Transverse colon (tissue), 4 donors: Measurements from ENCODE around the gene CPLX4. TPM values are rescaled to one million over a fixed set of nuclear protein-coding genes. Genes with fewer than 3 reads are reported as not detected.

Experiments used
- DNase-seq: peaks from one replicate; pipeline ENCODE4 v3.0.0-alpha.2; 2019
- H3K27ac ChIP-seq, 4 donors: fragments of 200-600 bp; sonication (generic); 2 replicates each; pipeline ENCODE4 v1.5.1; 2016 to 2018; ENCODE audit warnings: inconsistent platforms in 4 of 4
- H3K27me3 ChIP-seq: fragments of 200-600 bp; sonication (generic); 2 replicates; pipeline ENCODE4 v1.5.1; 2017; ENCODE audit warnings: inconsistent platforms
- H3K36me3 ChIP-seq, 4 donors: fragments of 200-600 bp; sonication (generic); 2 replicates each; pipeline ENCODE4 v1.5.1; 2017 to 2019; ENCODE audit warnings: inconsistent platforms in 4 of 4
- H3K4me1 ChIP-seq, 4 donors: fragments of 200-600 bp; sonication (generic); 2 replicates each; pipeline ENCODE4 v1.5.1; 2017 to 2020; ENCODE audit warnings: inconsistent platforms in 4 of 4
- H3K4me3 ChIP-seq, 4 donors: fragments of 200-600 bp; sonication (generic); 1 replicate in 1 of 4; 2 replicates in 3 of 4; pipeline versions ENCODE4 v1.5.1 to v1.6.1; 2017 to 2019; ENCODE audit warnings: inconsistent platforms in 4 of 4
- H3K9me3 ChIP-seq, 2 donors: fragments of 200-600 bp; sonication (generic); 2 replicates each; pipeline ENCODE4 v1.5.1; 2017 to 2019; ENCODE audit warnings: inconsistent platforms in 2 of 2
- EP300 ChIP-seq: sonication (generic); formaldehyde crosslinking; IDR thresholded peaks from one replicate; pipeline ENCODE4 v1.6.1; 2017; ENCODE audit warnings: antibody characterized with exemption, low read depth
- POLR2A ChIP-seq: fragments of 450-650 bp; IDR thresholded peaks from one replicate; pipeline ENCODE4 v1.6.1; 2016; ENCODE audit warnings: antibody characterized with exemption, mild to moderate bottlenecking, moderate library complexity
- POLR2AphosphoS5 ChIP-seq, 3 donors: sonication (generic); formaldehyde crosslinking; IDR thresholded peaks; one replicate each; pipeline ENCODE4 v1.6.1; 2016; ENCODE audit warnings: antibody characterized with exemption in 3 of 3
- WGBS, 2 donors: methylation state at CpG; one replicate each; pipeline ENCODE4 v1.1.5; 2018; ENCODE audit warnings: low coverage in 1 of 2; 5-methylcytosine and 5-hydroxymethylcytosine counted together
- in situ Hi-C, 4 donors: fragments of 200-750 bp; cut with MboI; loops; one replicate each; pipeline versions ENCODE4 v1.15.0 to v1.15.1; 2017; ENCODE audit warnings: low sequenced_read_pairs in 3 of 4, low pct_ligation_motif_present in 1 of 4, low pct_unique_long_range_greater_than_20kb in 1 of 4
- intact Hi-C: fragments of 100-400 bp; cut with DNase I; formaldehyde crosslinking; loops from one replicate; pipeline ENCODE4 v1.15.1; 2023; ENCODE audit warnings: low total_unique reads
- total RNA-seq, 4 donors: library from RNA; depleted of rRNA; stranded (reverse); fragments of >200 nt; gene quantifications; one replicate each; pipeline ENCODE4 v1.1.0, GENCODE V29; 2016
- TF ChIP-seq, protein P1 (sequence below), 5 experiments: fragments of 200-600 bp in 3 of 5; fragments of 450-650 bp in 2 of 5; sonication (generic) in 3 of 5; IDR thresholded peaks; 1 replicate in 2 of 5; 2 replicates in 3 of 5; pipeline ENCODE4 v1.5.1; 2016 to 2017; ENCODE audit warnings: antibody characterized with exemption in 5 of 5, inconsistent platforms in 3 of 5, mild to moderate bottlenecking in 2 of 5, moderate library complexity in 1 of 5

The CPLX4 gene
- total RNA-seq, 4 donors from 2014 or later = not detected

DNA sequence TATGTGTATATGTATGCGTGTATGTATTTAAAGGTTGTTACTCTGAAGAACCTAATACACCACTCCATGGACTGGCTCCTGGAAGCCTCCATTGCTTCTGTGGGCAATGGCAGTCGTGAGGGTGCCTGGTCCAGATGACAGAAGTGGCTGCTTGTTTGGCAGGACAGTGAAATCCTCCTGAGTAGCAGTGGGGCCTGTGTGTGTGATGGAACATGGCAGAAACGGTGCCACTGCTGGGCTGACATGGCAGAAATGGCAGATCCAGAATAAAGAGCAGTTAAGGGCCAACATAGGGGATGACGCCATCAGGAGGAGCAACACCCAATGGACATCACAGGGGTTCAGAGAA lies 6.1 kb upstream of the CPLX4 start:
- intact Hi-C loops (no loop called here), in situ Hi-C loops (no loop called here)
- no peak for DNase-seq
- H3K4me1 ChIP-seq = no peaks in the 10 kb centered on the region
- H3K4me3 ChIP-seq = no peak overlapping the region
- 89 to 100% methylated on average over 3 to 4 of the region's 4 CpGs for WGBS, 2 donors
- TF ChIP-seq POLR2A (no peak), POLR2AphosphoS5 (IDR thresholded peaks at IDR 0.05) (no peak), EP300 (no peak)
- TF ChIP-seq, protein P1, sequence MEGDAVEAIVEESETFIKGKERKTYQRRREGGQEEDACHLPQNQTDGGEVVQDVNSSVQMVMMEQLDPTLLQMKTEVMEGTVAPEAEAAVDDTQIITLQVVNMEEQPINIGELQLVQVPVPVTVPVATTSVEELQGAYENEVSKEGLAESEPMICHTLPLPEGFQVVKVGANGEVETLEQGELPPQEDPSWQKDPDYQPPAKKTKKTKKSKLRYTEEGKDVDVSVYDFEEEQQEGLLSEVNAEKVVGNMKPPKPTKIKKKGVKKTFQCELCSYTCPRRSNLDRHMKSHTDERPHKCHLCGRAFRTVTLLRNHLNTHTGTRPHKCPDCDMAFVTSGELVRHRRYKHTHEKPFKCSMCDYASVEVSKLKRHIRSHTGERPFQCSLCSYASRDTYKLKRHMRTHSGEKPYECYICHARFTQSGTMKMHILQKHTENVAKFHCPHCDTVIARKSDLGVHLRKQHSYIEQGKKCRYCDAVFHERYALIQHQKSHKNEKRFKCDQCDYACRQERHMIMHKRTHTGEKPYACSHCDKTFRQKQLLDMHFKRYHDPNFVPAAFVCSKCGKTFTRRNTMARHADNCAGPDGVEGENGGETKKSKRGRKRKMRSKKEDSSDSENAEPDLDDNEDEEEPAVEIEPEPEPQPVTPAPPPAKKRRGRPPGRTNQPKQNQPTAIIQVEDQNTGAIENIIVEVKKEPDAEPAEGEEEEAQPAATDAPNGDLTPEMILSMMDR (IDR thresholded peaks at IDR 0.05) = no peak
- H3K9me3 ChIP-seq = no peaks in the 10 kb centered on the region
- H3K36me3 ChIP-seq = peaks cover 0 to 29% (median 4%) of the 10 kb centered on the region in 4 donors
- H3K27ac ChIP-seq = no peak overlapping the region
- no peaks in the 10 kb centered on the region for H3K27me3 ChIP-seq

DNA sequence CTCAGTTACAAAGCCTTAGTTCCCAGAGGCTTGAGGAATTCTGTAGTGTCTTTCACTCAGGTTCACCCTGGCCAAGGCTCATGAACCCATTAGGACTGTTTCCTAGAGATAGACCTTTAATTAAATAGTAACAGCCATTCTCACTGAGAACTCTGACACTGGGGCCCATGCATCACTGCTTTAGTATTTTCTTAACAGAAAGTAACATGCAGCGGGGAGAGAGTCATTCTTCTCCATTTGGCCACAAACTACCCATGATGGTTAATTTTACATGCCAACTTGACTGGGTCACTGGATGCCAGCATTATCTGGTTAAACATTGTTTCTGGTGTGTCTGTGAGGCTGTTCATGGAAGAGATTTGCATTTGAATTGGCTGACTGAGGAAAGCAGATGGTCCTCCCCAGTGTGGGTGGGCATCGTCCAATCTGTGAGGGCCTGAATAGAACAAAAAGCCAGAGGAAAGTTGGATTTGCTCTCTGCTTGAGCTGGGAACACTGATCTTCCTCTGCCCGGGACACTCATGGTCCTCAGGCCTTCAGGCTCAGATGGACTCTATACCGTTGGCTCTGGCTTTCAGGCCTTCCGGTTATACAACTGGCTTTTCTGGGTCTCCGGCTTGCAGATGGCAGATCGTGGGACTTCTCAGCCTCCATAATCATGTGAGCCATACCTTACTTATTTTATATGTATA lies 5.6 kb upstream of the CPLX4 start:
- Histone ChIP-seq H3K27me3 (no peaks in the 10 kb centered on the region), H3K4me1 (no peaks in the 10 kb centered on the region), H3K36me3 (peaks cover 0 to 24% (median 4%) of the 10 kb centered on the region in 4 donors), H3K9me3 (no peaks in the 10 kb centered on the region), H3K27ac (no peak overlapping the region), H3K4me3 (no peak overlapping the region)
- no peak for TF ChIP-seq POLR2A
- no peak for TF ChIP-seq POLR2AphosphoS5 (IDR thresholded peaks at IDR 0.05)
- TF ChIP-seq, protein P1 (IDR thresholded peaks at IDR 0.05) = no peak
- no peak for TF ChIP-seq EP300
- in situ Hi-C loops (no loop called here), intact Hi-C loops (no loop called here)
- DNase-seq = no peak
- 97 to 100% methylated on average over 2 to 7 of the region's 7 CpGs for WGBS, 2 donors

DNA sequence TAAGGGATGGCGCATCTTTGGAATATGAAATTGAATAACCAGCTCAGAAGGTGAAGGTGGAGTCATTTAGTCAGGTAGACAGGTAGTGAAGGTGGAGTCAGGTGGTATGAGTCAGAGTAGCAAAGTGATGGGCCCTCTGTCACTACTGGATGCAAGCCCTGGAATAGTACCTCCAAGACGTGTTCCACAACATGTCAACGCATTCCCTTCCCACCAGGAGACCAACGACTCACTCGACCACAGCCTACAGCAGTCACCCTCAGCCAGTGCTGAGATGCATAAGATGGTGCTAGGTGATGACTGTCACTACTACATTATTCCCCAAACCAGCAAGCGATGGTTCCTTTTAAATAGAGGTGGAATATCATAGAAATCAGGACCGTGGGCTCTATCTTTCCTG lies 6.8 kb downstream of the CPLX4 start:
- DNase-seq = no peak
- in situ Hi-C loops (loop anchor here in 1 of 4 donors (5.0 kb wide), 1 partner anchor 86 kb away; no protein-coding TSS in a partner anchor), intact Hi-C loops (no loop called here)
- Histone ChIP-seq H3K27me3 (peaks cover 42% of the 10 kb centered on the region), H3K4me1 (peaks cover 0 to 11% (median 2%) of the 10 kb centered on the region in 4 donors), H3K27ac (no peak overlapping the region), H3K9me3 (no peaks in the 10 kb centered on the region), H3K36me3 (no peaks in the 10 kb centered on the region), H3K4me3 (no peak overlapping the region)
- TF ChIP-seq EP300 (no peak), POLR2AphosphoS5 (IDR thresholded peaks at IDR 0.05) (no peak), POLR2A (no peak)
- TF ChIP-seq, protein P1 (IDR thresholded peaks at IDR 0.05) = no peak
- WGBS, 2 donors = 92% methylated on average over 2 to 7 of the region's 7 CpGs

DNA sequence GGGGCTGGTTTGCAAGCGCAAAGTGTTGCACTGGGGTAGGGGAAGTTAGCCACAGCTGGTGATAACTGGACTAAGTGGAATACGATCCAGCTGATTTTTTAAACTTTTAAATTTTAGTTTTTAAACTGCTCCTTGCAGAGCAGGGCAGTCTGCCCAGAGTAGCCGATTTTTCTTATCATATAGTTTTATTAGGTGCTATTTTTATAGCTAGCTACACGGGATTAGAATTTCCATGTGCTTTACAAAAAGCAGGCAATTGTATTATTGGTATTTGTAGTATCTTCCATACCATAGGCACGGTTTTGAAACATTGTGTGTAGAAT lies 9.6 kb downstream of the CPLX4 start:
- H3K4me1 ChIP-seq = peaks cover 0 to 11% (median 2%) of the 10 kb centered on the region in 4 donors
- peaks cover 56% of the 10 kb centered on the region for H3K27me3 ChIP-seq
- DNase-seq = no peak
- 4 to 9% methylated on average over 4 to 5 of the region's 5 CpGs for WGBS, 2 donors
- in situ Hi-C loops (no loop called here), intact Hi-C loops (no loop called here)
- TF ChIP-seq POLR2AphosphoS5 (IDR thresholded peaks at IDR 0.05) = no peak
- no peak for TF ChIP-seq EP300
- no peak for TF ChIP-seq POLR2A
- TF ChIP-seq, protein P1 (IDR thresholded peaks at IDR 0.05) = no peak
- no peak overlapping the region for H3K27ac ChIP-seq
- no peaks in the 10 kb centered on the region for H3K36me3 ChIP-seq
- no peaks in the 10 kb centered on the region for H3K9me3 ChIP-seq
- H3K4me3 ChIP-seq = peak overlapping the region in 2 of 4 donors; percentile 16 to 41
